Retina (tissue), 1 donor: ENCODE measurements around the gene KANK4.
"Not testable (repeated sequence)": the region's sequence is repeated elsewhere in the genome, so short reads cannot be mapped to it uniquely, and the experiment has no call there.

ENCODE experiments used
- DNase-seq: peaks from one replicate; pipeline ENCODE4 v3.0.0-alpha.2; 2016

The KANK4 gene

GRCh38 chr1:62271134-62271533, 48.1 kb downstream of the KANK4 start:
- no peak for DNase-seq

- DNase-seq = no peak
Measured at GRCh38 chr1:62269851-62270495, 49.3 kb downstream of the KANK4 start.

- no peak for DNase-seq
Measured at GRCh38 chr1:62269439-62269838, 49.8 kb downstream of the KANK4 start.

- DNase-seq = no peak
Measured at GRCh38 chr1:62268315-62268714, 50.9 kb downstream of the KANK4 start.

GRCh38 chr1:62265956-62266935, 53.0 kb downstream of the KANK4 start:
- no peak for DNase-seq

GRCh38 chr1:62263814-62264353, 55.4 kb downstream of the KANK4 start:
- no peak for DNase-seq

- no peak for DNase-seq
Measured at GRCh38 chr1:62263006-62263813, 56.0 kb downstream of the KANK4 start.

- DNase-seq = no peak
Measured at GRCh38 chr1:62260688-62261087, 58.5 kb downstream of the KANK4 start.

- DNase-seq = no peak
Measured at GRCh38 chr1:62259551-62259950, 59.7 kb downstream of the KANK4 start.

- DNase-seq = no peak
Measured at GRCh38 chr1:62250126-62250726, 69.0 kb downstream of the KANK4 start.

GRCh38 chr1:62247391-62248168, 71.7 kb downstream of the KANK4 start:
- peak; percentile 62 for DNase-seq

GRCh38 chr1:62245201-62245600, 74.0 kb downstream of the KANK4 start:
- DNase-seq = no peak

GRCh38 chr1:62244380-62244779, 74.9 kb downstream of the KANK4 start:
- DNase-seq = not testable (repeated sequence)

- no peak for DNase-seq
Measured at GRCh38 chr1:62241371-62242131, 77.7 kb downstream of the KANK4 start.

- no peak for DNase-seq
Measured at GRCh38 chr1:62240651-62241370, 78.4 kb downstream of the KANK4 start.

GRCh38 chr1:62239652-62240403, 79.4 kb downstream of the KANK4 start:
- not testable (repeated sequence) for DNase-seq

GRCh38 chr1:62238507-62238906, 80.7 kb downstream of the KANK4 start:
- DNase-seq = no peak

- DNase-seq = peak; percentile 23
Measured at GRCh38 chr1:62237950-62238374, 81.3 kb downstream of the KANK4 start.

- DNase-seq = no peak
Measured at GRCh38 chr1:62237361-62237760, 81.9 kb downstream of the KANK4 start.
